Transverse colon (tissue), 4 donors: Measurements from ENCODE around the gene CFAP99. TPM values are rescaled to one million over a fixed set of nuclear protein-coding genes. Genes with fewer than 3 reads are reported as not detected.

Experiments
- DNase-seq: peaks from one replicate; pipeline ENCODE4 v3.0.0-alpha.2; 2019
- H3K27ac ChIP-seq, 4 donors: fragments of 200-600 bp; sonication (generic); 2 replicates each; pipeline ENCODE4 v1.5.1; 2016 to 2018; ENCODE audit warnings: inconsistent platforms in 4 of 4
- H3K27me3 ChIP-seq: fragments of 200-600 bp; sonication (generic); 2 replicates; pipeline ENCODE4 v1.5.1; 2017; ENCODE audit warnings: inconsistent platforms
- H3K36me3 ChIP-seq, 4 donors: fragments of 200-600 bp; sonication (generic); 2 replicates each; pipeline ENCODE4 v1.5.1; 2017 to 2019; ENCODE audit warnings: inconsistent platforms in 4 of 4
- H3K4me1 ChIP-seq, 4 donors: fragments of 200-600 bp; sonication (generic); 2 replicates each; pipeline ENCODE4 v1.5.1; 2017 to 2020; ENCODE audit warnings: inconsistent platforms in 4 of 4
- H3K4me3 ChIP-seq, 4 donors: fragments of 200-600 bp; sonication (generic); 1 replicate in 1 of 4; 2 replicates in 3 of 4; pipeline versions ENCODE4 v1.5.1 to v1.6.1; 2017 to 2019; ENCODE audit warnings: inconsistent platforms in 4 of 4
- H3K9me3 ChIP-seq, 2 donors: fragments of 200-600 bp; sonication (generic); 2 replicates each; pipeline ENCODE4 v1.5.1; 2017 to 2019; ENCODE audit warnings: inconsistent platforms in 2 of 2
- EP300 ChIP-seq: sonication (generic); formaldehyde crosslinking; IDR thresholded peaks from one replicate; pipeline ENCODE4 v1.6.1; 2017; ENCODE audit warnings: antibody characterized with exemption, low read depth
- POLR2A ChIP-seq: fragments of 450-650 bp; IDR thresholded peaks from one replicate; pipeline ENCODE4 v1.6.1; 2016; ENCODE audit warnings: antibody characterized with exemption, mild to moderate bottlenecking, moderate library complexity
- POLR2AphosphoS5 ChIP-seq, 3 donors: sonication (generic); formaldehyde crosslinking; IDR thresholded peaks; one replicate each; pipeline ENCODE4 v1.6.1; 2016; ENCODE audit warnings: antibody characterized with exemption in 3 of 3
- WGBS, 2 donors: methylation state at CpG; one replicate each; pipeline ENCODE4 v1.1.5; 2018; ENCODE audit warnings: low coverage in 1 of 2; 5-methylcytosine and 5-hydroxymethylcytosine counted together
- in situ Hi-C, 4 donors: fragments of 200-750 bp; cut with MboI; loops; one replicate each; pipeline versions ENCODE4 v1.15.0 to v1.15.1; 2017; ENCODE audit warnings: low sequenced_read_pairs in 3 of 4, low pct_ligation_motif_present in 1 of 4, low pct_unique_long_range_greater_than_20kb in 1 of 4
- intact Hi-C: fragments of 100-400 bp; cut with DNase I; formaldehyde crosslinking; loops from one replicate; pipeline ENCODE4 v1.15.1; 2023; ENCODE audit warnings: low total_unique reads
- total RNA-seq, 4 donors: library from RNA; depleted of rRNA; stranded (reverse); fragments of >200 nt; gene quantifications; one replicate each; pipeline ENCODE4 v1.1.0, GENCODE V29; 2016
- TF ChIP-seq, protein P1 (sequence below), 5 experiments: fragments of 200-600 bp in 3 of 5; fragments of 450-650 bp in 2 of 5; sonication (generic) in 3 of 5; IDR thresholded peaks; 1 replicate in 2 of 5; 2 replicates in 3 of 5; pipeline ENCODE4 v1.5.1; 2016 to 2017; ENCODE audit warnings: antibody characterized with exemption in 5 of 5, inconsistent platforms in 3 of 5, mild to moderate bottlenecking in 2 of 5, moderate library complexity in 1 of 5

CFAP99 gene
- total RNA-seq, 4 donors from 2014 or later: 0.32 to 0.82 (median 0.60) TPM; not detected in 1

DNA sequence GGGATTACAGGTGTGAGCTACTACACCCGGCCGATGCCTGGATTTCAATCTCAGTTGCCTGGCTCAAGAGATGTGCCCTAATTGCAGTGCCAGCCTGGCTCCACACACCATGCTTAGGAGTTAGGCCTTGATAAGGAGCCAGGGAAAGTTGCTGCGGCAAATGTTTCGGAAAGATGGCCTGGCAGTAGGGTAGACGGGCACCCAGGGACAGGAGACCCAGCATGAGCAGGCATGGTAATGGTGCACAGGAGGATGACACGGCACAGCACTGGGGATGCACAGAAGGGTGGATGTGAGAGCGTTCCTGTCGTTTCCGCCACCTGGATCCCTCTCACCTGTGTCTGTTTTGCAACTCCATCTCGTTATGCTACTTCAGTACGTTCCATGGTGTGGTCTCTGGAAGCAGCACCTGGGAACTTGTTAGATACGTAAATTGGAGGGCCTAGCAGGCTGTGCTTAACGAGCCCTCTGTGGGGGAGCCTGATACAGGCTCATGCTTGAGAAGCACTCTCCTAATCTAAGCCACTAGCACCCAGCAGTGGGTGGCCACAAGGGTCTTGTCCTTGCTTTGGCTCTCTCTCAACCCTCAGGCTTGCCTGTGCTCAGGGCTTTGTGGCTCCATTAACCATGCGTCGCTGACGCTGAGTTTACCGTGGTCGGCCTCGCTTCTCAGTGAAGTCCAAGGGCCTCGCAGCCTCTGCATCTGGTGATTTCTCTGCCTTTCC lies 70.5 kb downstream of the CFAP99 start:
- Histone ChIP-seq H3K4me1 (peaks cover 17 to 42% (median 34%) of the 10 kb centered on the region in 4 donors), H3K27ac (no peak overlapping the region), H3K27me3 (no peaks in the 10 kb centered on the region), H3K4me3 (no peak overlapping the region), H3K9me3 (no peaks in the 10 kb centered on the region), H3K36me3 (peaks cover 0 to 29% (median 6%) of the 10 kb centered on the region in 4 donors)
- 92% methylated on average over 20 of the region's 20 CpGs; no CpG with 5 or more reads in 1 of the 2 donors for WGBS, 2 donors
- no peak for DNase-seq
- intact Hi-C loops (no loop called here), in situ Hi-C loops (no loop called here)
- TF ChIP-seq, protein P1, sequence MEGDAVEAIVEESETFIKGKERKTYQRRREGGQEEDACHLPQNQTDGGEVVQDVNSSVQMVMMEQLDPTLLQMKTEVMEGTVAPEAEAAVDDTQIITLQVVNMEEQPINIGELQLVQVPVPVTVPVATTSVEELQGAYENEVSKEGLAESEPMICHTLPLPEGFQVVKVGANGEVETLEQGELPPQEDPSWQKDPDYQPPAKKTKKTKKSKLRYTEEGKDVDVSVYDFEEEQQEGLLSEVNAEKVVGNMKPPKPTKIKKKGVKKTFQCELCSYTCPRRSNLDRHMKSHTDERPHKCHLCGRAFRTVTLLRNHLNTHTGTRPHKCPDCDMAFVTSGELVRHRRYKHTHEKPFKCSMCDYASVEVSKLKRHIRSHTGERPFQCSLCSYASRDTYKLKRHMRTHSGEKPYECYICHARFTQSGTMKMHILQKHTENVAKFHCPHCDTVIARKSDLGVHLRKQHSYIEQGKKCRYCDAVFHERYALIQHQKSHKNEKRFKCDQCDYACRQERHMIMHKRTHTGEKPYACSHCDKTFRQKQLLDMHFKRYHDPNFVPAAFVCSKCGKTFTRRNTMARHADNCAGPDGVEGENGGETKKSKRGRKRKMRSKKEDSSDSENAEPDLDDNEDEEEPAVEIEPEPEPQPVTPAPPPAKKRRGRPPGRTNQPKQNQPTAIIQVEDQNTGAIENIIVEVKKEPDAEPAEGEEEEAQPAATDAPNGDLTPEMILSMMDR (IDR thresholded peaks at IDR 0.05): no peak
- TF ChIP-seq POLR2A (no peak), EP300 (no peak), POLR2AphosphoS5 (IDR thresholded peaks at IDR 0.05) (no peak)

DNA sequence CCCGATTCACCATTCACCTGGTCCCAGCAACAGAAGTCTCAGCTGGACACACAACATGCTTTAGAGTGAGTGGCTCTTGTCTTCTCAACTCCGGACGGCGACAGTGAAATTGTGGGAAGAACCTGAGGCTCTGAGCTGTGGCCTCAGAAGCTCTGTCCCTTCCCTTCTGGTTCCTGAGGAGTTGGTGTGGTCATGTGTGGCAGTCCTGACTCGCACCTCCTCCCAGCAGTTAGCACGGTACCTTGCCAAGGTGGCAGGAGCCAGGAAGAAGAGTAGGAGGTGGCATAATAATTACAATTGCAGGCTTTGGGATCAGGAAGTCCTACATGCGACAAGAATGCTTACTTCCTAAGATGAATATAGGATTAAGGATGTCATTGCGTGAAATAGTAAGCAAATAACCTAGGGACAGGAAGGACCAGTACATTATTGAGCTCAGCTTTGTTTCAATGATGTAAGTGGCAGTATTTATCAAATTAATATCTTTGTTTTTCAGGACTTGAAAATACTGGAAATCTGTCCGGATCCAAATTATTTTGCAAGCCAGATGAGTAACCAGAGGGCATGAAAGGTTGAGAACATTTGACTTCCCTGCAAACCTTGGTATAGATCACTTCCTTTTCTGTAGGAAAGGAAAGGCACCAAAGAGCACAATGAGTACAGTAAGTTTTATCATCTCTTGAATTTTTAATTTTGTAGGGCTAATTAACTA lies 71.2 kb downstream of the CFAP99 start:
- 82 to 92% methylated on average over 3 to 7 of the region's 9 CpGs for WGBS, 2 donors
- no peak overlapping the region for H3K27ac ChIP-seq
- DNase-seq: no peak
- no peak overlapping the region for H3K4me3 ChIP-seq
- no peaks in the 10 kb centered on the region for H3K9me3 ChIP-seq
- H3K36me3 ChIP-seq: peaks cover 0 to 29% (median 6%) of the 10 kb centered on the region in 4 donors
- in situ Hi-C loops (no loop called here), intact Hi-C loops (no loop called here)
- H3K4me1 ChIP-seq: peaks cover 11 to 42% (median 27%) of the 10 kb centered on the region in 4 donors
- TF ChIP-seq POLR2AphosphoS5 (IDR thresholded peaks at IDR 0.05) (no peak), EP300 (no peak), POLR2A (no peak)
- TF ChIP-seq, protein P1 (IDR thresholded peaks at IDR 0.05): no peak
- H3K27me3 ChIP-seq: no peaks in the 10 kb centered on the region

GRCh38 chr4:2492970-2493369 lies 74.2 kb downstream of the CFAP99 start:
- no peak for DNase-seq
- intact Hi-C loops (no loop called here), in situ Hi-C loops (no loop called here)
- H3K36me3 ChIP-seq: peaks cover 0 to 36% (median 13%) of the 10 kb centered on the region in 4 donors
- H3K27me3 ChIP-seq: no peaks in the 10 kb centered on the region
- peaks cover 0 to 20% (median 1%) of the 10 kb centered on the region in 4 donors for H3K4me1 ChIP-seq
- WGBS, 2 donors: 91 to 100% methylated on average over 1 of the region's 1 CpG
- no peaks in the 10 kb centered on the region for H3K9me3 ChIP-seq
- no peak for TF ChIP-seq EP300
- TF ChIP-seq POLR2A: no peak
- TF ChIP-seq POLR2AphosphoS5 (IDR thresholded peaks at IDR 0.05): no peak
- TF ChIP-seq, protein P1 (IDR thresholded peaks at IDR 0.05): no peak
- H3K27ac ChIP-seq: no peak overlapping the region
- H3K4me3 ChIP-seq: no peak overlapping the region

DNA sequence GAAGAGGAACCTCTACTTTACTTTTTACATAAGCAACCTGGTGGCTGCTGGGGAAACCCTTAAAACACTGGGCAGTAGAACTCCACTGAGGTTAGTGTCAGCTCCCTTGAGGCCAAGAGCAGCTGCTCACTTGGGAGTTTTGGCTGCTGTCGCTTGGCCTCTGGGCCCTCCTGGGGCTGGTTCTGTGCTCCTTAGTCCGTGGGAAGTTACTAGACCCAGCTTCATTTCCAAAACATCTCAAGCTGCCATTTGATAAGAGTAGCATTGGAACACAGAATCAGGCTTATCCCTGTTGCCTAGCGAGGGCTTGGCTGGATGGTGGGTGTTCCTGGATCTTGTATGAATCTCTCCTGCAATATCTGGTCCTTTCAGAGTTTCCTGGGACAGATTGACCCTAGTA lies 76.2 kb downstream of the CFAP99 start:
- peaks cover 0 to 55% (median 20%) of the 10 kb centered on the region in 4 donors for H3K36me3 ChIP-seq
- no peaks in the 10 kb centered on the region for H3K27me3 ChIP-seq
- H3K4me1 ChIP-seq: peaks cover 0 to 14% (median 0%) of the 10 kb centered on the region in 4 donors
- H3K4me3 ChIP-seq: no peak overlapping the region
- no peaks in the 10 kb centered on the region for H3K9me3 ChIP-seq
- TF ChIP-seq, protein P1 (IDR thresholded peaks at IDR 0.05): no peak
- TF ChIP-seq EP300: no peak
- no peak for TF ChIP-seq POLR2AphosphoS5 (IDR thresholded peaks at IDR 0.05)
- no peak for TF ChIP-seq POLR2A
- in situ Hi-C loops: no loop called here
- DNase-seq: no peak
- no peak overlapping the region for H3K27ac ChIP-seq
- intact Hi-C loops: no loop called here
- WGBS, 2 donors: 80% methylated on average over 3 of the region's 3 CpGs; no CpG with 5 or more reads in 1 of the 2 donors
